Measurements from ENCODE around the gene GPX3.

Gene GPX3

GRCh38 chr5:151058891-151059489, 38.6 kb downstream of the GPX3 start:
- DNase-seq = no peak

- DNase-seq = no peak
Observed at GRCh38 chr5:151060742-151061141, 40.4 kb downstream of the GPX3 start.

- no peak for DNase-seq
Observed at GRCh38 chr5:151062405-151063141, 42.2 kb downstream of the GPX3 start.

GRCh38 chr5:151063142-151063989, 43.0 kb downstream of the GPX3 start:
- no peak for DNase-seq

- DNase-seq = no peak
Observed at GRCh38 chr5:151064916-151065499, 44.6 kb downstream of the GPX3 start.

GRCh38 chr5:151065609-151066008, 45.2 kb downstream of the GPX3 start:
- no peak for DNase-seq

GRCh38 chr5:151066920-151067319, 46.5 kb downstream of the GPX3 start:
- DNase-seq = no peak

- DNase-seq = no peak
Observed at GRCh38 chr5:151067632-151068432, 47.4 kb downstream of the GPX3 start.

GRCh38 chr5:151068433-151069197, 48.2 kb downstream of the GPX3 start:
- DNase-seq = peak; percentile 78

- DNase-seq = no peak
Observed at GRCh38 chr5:151070449-151070848, 50.1 kb downstream of the GPX3 start.

- DNase-seq = no peak
Observed at GRCh38 chr5:151071021-151071420, 50.6 kb downstream of the GPX3 start.

GRCh38 chr5:151071848-151072629, 51.6 kb downstream of the GPX3 start:
- DNase-seq = no peak

GRCh38 chr5:151072630-151073025, 52.2 kb downstream of the GPX3 start:
- DNase-seq = no peak

- DNase-seq = no peak
Observed at GRCh38 chr5:151073280-151073679, 52.9 kb downstream of the GPX3 start.

GRCh38 chr5:151074557-151074956, 54.2 kb downstream of the GPX3 start:
- DNase-seq = no peak

- peak; percentile 47 for DNase-seq
Observed at GRCh38 chr5:151075698-151076331, 55.4 kb downstream of the GPX3 start.

GRCh38 chr5:151076616-151077015, 56.2 kb downstream of the GPX3 start:
- DNase-seq = no peak

- DNase-seq = no peak
Observed at GRCh38 chr5:151077419-151077818, 57.0 kb downstream of the GPX3 start.

GRCh38 chr5:151077967-151078366, 57.6 kb downstream of the GPX3 start:
- no peak for DNase-seq

Measured in stimulated activated CD4-positive, alpha-beta T cell treated with anti-CD3 and anti-CD28 coated beads, Interleukin-15, amount 100 ng/mL, for 24 hours (primary cell).